Left forelimb (tissue), 1 donor: ENCODE measurements around the gene ANP32B.
A peak's percentile ranks its signal among the peaks of the same experiment; 100 is the strongest.

Source experiments
- DNase-seq: peaks from one replicate; pipeline ENCODE4 v3.0.0-alpha.2; 2018; ENCODE audit warnings: low spot score

The ANP32B gene

DNA sequence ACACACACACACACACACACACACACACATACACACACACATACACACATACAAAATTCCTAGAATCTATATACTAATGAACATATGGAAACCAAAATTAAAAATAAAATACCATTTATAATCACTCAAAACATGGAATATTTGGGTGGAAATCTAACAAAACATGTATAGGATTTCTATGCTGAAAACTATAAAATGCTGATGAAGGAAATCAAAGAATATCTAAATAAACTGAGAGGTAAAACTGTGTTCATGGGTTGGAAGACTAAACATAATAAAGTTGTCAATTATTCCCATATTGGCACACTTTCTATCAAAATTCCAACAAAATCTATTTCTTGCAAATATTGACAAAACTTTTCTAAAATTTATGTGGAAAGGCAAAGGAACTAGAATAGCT is 48.0 kb downstream of the ANP32B start:
- no peak for DNase-seq

GRCh38 chr9:98031935-98032334 is 48.8 kb downstream of the ANP32B start:
- DNase-seq: no peak

- DNase-seq: peak; percentile 78
Measured at GRCh38 chr9:98034593-98035546, 51.7 kb downstream of the ANP32B start.

DNA sequence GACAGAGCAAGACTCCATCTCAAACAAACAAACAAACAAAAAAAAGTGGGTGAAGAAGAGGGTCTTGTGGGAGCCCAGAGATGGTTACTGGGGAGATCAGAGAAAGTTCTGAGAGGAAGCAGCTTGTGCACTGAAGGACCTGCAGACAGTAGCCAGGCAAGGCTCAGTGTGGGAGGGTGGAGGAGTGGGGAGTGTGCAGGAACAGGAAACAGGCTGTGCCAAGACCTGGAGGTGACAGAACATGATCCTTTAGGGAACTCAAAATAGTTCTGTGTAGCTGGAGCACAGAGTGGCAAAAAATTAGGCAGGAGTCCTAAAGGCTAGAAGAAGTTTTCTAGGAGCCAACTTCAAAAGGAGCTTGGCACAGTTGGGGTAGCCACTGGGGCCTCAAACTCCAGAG is 54.2 kb downstream of the ANP32B start:
- no peak for DNase-seq

DNA sequence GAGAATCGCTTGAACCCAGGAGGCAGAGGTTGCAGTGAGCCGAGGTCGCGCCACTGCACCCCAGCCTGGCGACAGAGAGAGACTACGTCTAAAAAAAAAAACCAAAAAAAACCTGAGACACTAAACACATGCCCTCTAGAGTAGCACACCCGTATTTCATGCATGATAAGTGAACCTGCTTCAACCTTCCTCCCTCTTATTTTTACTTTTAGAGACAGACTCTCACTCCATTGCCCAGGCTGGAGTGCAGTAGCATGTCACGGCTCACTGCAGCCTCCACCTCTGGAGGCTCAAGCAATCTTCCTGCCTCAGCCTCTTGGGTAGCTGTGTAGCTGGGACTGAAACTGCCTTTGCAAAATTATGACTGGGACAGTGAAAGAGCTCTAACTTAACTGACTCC is 55.8 kb downstream of the ANP32B start:
- DNase-seq: no peak

- no peak for DNase-seq
Measured at GRCh38 chr9:98039607-98040017, 56.5 kb downstream of the ANP32B start.

- no peak for DNase-seq
Measured at GRCh38 chr9:98040212-98040611, 57.1 kb downstream of the ANP32B start.

- no peak for DNase-seq
Measured at GRCh38 chr9:98043915-98044314, 60.8 kb downstream of the ANP32B start.

- DNase-seq: no peak
Measured at GRCh38 chr9:98045234-98046179, 62.4 kb downstream of the ANP32B start.

- DNase-seq: no peak
Measured at GRCh38 chr9:98046180-98046543, 63.0 kb downstream of the ANP32B start.

GRCh38 chr9:98047002-98047401 is 63.9 kb downstream of the ANP32B start:
- DNase-seq: no peak

GRCh38 chr9:98049288-98050072 is 66.3 kb downstream of the ANP32B start:
- DNase-seq: no peak

DNA sequence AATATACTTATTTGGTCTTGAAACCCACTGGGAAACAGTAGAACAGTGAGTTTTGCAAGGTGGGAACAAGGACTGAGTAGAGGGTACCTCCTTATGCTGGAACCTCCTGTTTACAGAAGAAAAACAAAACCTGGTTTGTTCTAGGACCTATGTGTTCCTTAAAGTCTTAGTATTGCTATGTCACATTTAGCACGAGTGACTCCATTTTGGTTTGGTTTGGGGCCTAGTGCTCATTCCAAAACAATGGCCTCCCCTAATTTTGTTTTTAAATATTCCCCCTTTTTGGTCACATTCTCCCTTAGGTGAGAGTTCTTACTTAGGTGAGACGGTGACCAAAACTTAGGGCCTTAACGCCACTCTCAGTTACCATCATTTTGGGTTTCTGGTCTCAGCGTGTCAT is 67.2 kb downstream of the ANP32B start:
- no peak for DNase-seq

DNA sequence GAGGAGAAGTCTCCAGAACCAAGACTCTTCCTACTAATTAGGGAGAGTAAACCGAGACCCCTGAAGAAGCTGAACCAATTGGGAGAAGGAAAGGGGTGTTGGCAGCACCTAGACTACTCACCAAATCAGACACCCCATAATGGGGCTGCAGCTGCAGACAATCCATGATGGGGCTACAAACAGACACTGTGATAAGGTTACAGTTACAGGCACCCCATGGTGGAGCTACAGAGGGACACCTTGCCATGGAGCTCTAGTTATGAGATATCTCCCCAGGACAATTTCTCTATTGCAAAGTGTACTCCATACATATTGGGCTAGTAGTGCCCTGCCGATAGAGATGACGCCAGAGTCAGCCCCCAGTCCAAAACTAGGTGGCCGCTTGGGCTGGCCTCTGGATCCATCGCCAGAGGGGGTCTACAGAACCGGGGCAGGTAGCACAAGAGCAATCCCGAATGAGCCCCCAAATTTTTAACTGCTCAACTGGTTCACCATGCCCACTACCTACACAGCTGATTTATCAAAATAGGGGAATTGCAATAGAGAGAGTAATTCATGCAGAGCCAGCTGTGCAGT is 71.3 kb downstream of the ANP32B start:
- no peak for DNase-seq

DNA sequence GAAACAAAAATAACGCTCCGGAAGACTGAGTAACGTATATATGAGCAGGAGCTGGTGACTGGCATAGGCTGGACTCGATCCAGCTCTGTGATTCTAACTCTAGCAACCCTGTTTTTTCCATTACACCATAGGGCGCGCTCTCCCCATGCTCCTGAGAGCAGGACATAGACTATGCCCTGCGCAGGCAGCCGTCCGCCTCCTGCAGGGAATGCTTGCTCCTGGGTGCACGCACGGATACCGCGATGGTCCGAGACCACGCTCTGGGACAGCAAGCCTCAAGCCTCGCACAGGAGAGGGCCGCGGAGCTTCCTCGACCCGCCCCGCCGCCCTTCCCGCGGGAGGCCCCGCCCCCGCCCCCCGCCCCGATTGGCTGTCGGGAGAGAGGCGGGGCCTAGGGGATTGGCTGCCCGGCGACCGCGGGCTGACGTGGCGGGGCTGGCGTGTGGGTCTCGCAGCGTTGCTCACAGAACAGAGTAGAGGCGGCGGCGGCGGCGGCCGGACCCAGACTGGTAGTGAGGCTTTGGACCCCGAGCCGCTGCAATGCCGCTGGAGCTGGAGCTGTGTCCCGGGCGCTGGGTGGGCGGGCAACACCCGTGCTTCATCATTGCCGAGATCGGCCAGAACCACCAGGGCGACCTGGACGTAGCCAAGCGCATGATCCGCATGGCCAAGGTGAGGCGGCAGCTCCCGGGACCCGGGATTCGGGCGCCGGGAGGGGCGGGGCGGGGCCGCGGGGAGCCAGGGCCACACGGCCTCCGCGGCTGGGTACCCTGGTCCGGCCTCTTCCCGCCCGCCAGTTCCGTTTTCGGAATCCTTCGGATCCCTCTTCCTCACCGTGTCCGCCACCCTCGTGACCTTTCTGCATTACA is 73.4 kb downstream of the ANP32B start, which contains the start of gene NANS:
Gene NANS (plus strand): TSS at position 464 of the 869 bp plus-strand sequence. CDS start 77 bp downstream, at position 541.
- peak; percentile 96 for DNase-seq

DNA sequence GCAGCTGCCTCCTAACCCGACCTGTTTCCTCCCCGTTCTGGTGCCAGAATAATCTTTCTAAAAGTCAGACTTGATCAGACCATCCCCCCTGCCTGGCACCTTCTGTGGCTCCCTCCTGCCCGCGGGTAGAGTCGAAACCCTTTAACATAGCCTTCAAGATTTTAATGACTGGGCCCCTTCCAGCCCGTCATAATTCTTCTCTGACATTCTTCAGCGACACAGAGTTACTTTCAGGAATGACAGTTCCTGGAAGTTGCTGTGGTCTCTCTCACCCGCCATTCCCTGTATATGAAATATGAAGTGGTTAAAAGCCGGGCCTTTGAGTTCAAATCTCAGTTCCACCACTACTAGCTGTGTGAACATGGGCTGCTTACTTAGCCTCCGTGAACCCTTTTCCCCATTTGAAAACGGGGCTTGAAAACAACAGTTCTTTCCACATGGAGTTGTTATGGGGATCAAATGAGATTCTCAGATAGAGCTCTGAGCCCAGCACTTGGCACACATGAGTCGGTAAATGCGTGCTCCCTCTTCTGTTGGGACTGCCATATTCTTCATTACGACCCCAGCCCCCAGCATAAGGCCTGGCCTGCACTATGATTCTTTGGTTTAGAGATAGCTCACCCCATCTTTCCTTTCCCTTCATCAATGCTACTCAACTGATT is 74.1 kb downstream of the ANP32B start:
- DNase-seq: no peak

- no peak for DNase-seq
Measured at GRCh38 chr9:98062161-98062560, 79.0 kb downstream of the ANP32B start.

DNA sequence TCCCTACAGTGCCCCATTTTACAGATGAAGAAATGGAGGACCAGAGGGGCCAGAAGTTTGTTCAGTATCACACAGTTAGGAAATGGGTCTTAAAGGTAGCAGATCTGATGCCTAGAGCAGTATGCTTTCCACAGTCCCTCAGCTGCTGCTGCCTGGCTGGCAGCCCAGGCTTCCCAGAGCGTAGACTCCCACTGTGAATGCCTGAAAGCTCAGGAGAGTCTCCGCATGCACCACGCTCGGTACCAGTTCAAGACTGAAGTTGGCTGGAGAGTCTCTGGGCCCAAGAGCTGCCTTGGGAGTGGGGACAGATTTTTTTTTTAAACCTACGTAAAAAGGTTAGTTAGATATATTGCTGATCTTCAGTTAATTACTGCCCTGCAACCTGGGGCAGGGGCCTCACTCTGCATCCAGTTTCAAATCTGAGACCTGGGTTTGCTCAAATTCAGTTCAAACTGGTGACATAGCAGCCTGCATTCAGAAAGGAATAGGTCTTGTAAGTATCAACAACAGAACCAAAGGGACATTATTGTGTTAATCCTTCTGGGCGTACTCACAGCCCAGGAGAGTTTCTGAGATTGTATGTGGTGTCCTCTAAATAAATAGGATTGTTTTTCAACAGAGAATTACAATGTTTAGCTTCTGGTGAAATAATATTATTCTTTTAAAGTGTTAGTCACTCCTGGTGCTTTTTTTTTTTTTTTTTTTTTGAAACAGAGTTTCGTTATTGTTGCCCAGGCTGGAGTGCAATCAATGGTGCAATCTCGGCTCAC is 81.7 kb downstream of the ANP32B start:
- no peak for DNase-seq
